ENCODE measurements around the gene ASTN2. TPM values are rescaled to one million over a fixed set of nuclear protein-coding genes. Genes with fewer than 3 reads are reported as not detected.

The ASTN2 gene
- total and polyA plus RNA-seq, 4 donors: 0.57 to 2.9 (median 1.4) TPM

DNA sequence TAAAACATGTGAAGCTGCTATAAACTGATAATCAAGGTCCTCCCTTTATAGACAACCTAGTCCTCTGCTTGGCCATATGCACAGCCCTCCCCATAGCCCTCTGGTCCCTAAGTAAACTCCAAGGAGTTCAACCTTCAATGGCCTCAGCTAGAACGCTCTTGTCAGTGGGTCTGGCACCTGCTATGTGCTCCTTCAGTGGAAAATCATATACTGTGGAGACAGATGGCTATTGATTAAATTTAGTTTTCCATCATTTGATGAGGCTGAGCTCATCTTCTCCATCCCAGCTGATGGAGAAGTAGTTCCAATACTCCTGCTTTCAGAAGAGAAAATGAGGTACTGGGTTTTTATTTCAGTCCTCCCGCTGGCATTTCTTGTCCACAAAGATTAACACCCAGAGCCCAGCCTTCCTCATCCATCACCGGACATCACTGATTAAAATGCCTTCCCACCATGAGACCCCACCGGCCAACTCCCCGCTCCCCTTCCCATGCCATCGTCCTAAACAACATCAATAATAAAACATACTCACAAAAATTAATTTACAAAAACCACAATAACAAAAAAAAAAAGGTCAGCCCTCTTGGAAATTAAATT, 593.1 kb downstream of the ASTN2 start:
- Histone ChIP-seq H3K9ac (ENCODE audit: low read depth in 1 of 2, low read length in 2 of 2) (no peak overlapping the region), H3K4me3 (ENCODE audit: low read depth in 1 of 3, low read length in 3 of 3) (no peak overlapping the region), H3K36me3 (ENCODE audit: control insufficient read depth in 4 of 4, insufficient read depth in 3 of 4, low read depth in 1 of 4, low read length in 3 of 4) (no peaks in the 10 kb centered on the region), H3K9me3 (ENCODE audit: control insufficient read depth in 4 of 4, low read length in 3 of 4) (peaks cover 0 to 2% (median under 1%) of the 10 kb centered on the region in 4 donors), H3K4me1 (ENCODE audit: control insufficient read depth in 4 of 4, insufficient read depth in 4 of 4, low read length in 3 of 4) (no peaks in the 10 kb centered on the region), H3K27me3 (ENCODE audit: control insufficient read depth in 4 of 4, insufficient read depth in 4 of 4, low read length in 3 of 4) (peaks cover 0 to 3% (median 0%) of the 10 kb centered on the region in 4 donors), H3K27ac (ENCODE audit: low read depth in 1 of 2, low read length in 2 of 2) (no peak overlapping the region)
- DNase-seq (ENCODE audit: low spot score): no peak
- 86% methylated on average over 6 of the region's 6 CpGs for WGBS
- TF ChIP-seq ZBTB33 (IDR thresholded peaks at IDR 0.05): no peak
- no peak for TF ChIP-seq CTCF (IDR thresholded peaks at IDR 0.05; ENCODE audit: low read depth, low read length, missing input control)
- no peak for TF ChIP-seq FOXA1 (IDR thresholded peaks at IDR 0.05)
- TF ChIP-seq FOXA2 (IDR thresholded peaks at IDR 0.05): no peak
- no peak for TF ChIP-seq RAD21 (IDR thresholded peaks at IDR 0.05)
- TF ChIP-seq, protein P1, sequence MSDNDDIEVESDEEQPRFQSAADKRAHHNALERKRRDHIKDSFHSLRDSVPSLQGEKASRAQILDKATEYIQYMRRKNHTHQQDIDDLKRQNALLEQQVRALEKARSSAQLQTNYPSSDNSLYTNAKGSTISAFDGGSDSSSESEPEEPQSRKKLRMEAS (IDR thresholded peaks at IDR 0.05): no peak
- no peak for TF ChIP-seq YY1 (IDR thresholded peaks at IDR 0.05)
- TF ChIP-seq GABPA (IDR thresholded peaks at IDR 0.05 in 1 of 2, conservative IDR thresholded peaks at IDR 0.05 in 1 of 2): no peak
- TF ChIP-seq HNF4A (conservative IDR thresholded peaks at IDR 0.05): no peak
- TF ChIP-seq HNF4G (IDR thresholded peaks at IDR 0.05): no peak

DNA sequence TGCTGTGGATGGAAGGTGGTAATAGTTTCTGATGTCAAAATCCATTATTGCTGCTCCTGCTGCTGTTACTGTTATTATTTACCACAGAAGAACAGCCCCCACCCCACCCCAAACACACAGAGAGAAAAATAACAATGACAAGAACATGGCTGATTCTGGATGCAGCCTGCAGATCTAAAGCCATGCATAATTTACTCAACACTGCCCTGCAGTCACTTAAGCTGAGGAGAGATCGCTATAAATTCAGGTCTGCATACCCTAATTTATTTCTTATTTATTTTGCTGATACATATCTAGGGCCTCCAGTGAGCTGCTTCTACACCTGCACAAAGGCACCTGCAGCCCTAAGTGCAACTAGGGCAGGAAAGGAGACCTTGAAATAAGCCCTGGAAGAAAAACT, 595.7 kb downstream of the ASTN2 start:
- Histone ChIP-seq H3K4me3 (ENCODE audit: low read depth in 1 of 3, low read length in 3 of 3) (no peak overlapping the region), H3K36me3 (ENCODE audit: control insufficient read depth in 4 of 4, insufficient read depth in 3 of 4, low read depth in 1 of 4, low read length in 3 of 4) (no peaks in the 10 kb centered on the region), H3K9me3 (ENCODE audit: control insufficient read depth in 4 of 4, low read length in 3 of 4) (peaks cover 0 to 2% (median 0%) of the 10 kb centered on the region in 4 donors), H3K27ac (ENCODE audit: low read depth in 1 of 2, low read length in 2 of 2) (no peak overlapping the region), H3K9ac (ENCODE audit: low read depth in 1 of 2, low read length in 2 of 2) (no peak overlapping the region), H3K27me3 (ENCODE audit: control insufficient read depth in 4 of 4, insufficient read depth in 4 of 4, low read length in 3 of 4) (peaks cover 0 to 3% (median 0%) of the 10 kb centered on the region in 4 donors), H3K4me1 (ENCODE audit: control insufficient read depth in 4 of 4, insufficient read depth in 4 of 4, low read length in 3 of 4) (no peaks in the 10 kb centered on the region)
- 78% methylated on average over 1 of the region's 1 CpG for WGBS
- DNase-seq (ENCODE audit: low spot score): no peak
- TF ChIP-seq RXRA (IDR thresholded peaks at IDR 0.05) (no peak), JUND (IDR thresholded peaks at IDR 0.05) (no peak), FOXA2 (IDR thresholded peaks at IDR 0.05) (no peak), NR2F2 (IDR thresholded peaks at IDR 0.05) (no peak), FOXA1 (IDR thresholded peaks at IDR 0.05) (no peak), HNF4A (conservative IDR thresholded peaks at IDR 0.05) (no peak), HNF4G (IDR thresholded peaks at IDR 0.05) (no peak), ZBTB33 (IDR thresholded peaks at IDR 0.05) (no peak), TAF1 (conservative IDR thresholded peaks at IDR 0.05) (no peak)
- TF ChIP-seq, protein P1 (IDR thresholded peaks at IDR 0.05): no peak
- TF ChIP-seq, protein P2, sequence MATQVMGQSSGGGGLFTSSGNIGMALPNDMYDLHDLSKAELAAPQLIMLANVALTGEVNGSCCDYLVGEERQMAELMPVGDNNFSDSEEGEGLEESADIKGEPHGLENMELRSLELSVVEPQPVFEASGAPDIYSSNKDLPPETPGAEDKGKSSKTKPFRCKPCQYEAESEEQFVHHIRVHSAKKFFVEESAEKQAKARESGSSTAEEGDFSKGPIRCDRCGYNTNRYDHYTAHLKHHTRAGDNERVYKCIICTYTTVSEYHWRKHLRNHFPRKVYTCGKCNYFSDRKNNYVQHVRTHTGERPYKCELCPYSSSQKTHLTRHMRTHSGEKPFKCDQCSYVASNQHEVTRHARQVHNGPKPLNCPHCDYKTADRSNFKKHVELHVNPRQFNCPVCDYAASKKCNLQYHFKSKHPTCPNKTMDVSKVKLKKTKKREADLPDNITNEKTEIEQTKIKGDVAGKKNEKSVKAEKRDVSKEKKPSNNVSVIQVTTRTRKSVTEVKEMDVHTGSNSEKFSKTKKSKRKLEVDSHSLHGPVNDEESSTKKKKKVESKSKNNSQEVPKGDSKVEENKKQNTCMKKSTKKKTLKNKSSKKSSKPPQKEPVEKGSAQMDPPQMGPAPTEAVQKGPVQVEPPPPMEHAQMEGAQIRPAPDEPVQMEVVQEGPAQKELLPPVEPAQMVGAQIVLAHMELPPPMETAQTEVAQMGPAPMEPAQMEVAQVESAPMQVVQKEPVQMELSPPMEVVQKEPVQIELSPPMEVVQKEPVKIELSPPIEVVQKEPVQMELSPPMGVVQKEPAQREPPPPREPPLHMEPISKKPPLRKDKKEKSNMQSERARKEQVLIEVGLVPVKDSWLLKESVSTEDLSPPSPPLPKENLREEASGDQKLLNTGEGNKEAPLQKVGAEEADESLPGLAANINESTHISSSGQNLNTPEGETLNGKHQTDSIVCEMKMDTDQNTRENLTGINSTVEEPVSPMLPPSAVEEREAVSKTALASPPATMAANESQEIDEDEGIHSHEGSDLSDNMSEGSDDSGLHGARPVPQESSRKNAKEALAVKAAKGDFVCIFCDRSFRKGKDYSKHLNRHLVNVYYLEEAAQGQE (IDR thresholded peaks at IDR 0.05): no peak
- TF ChIP-seq, protein P3, sequence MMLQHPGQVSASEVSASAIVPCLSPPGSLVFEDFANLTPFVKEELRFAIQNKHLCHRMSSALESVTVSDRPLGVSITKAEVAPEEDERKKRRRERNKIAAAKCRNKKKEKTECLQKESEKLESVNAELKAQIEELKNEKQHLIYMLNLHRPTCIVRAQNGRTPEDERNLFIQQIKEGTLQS (IDR thresholded peaks at IDR 0.05): no peak

Measured in liver (tissue), 9 donors.